ENCODE results near the gene CYP2S1. TPM values are rescaled to one million over a fixed set of nuclear protein-coding genes. Genes with fewer than 3 reads are reported as not detected.

CYP2S1 gene
- total RNA-seq, 8 experiments from 2014 or later, result 0.13 to 2.2 (median 1.00) TPM; not detected in 1

DNA sequence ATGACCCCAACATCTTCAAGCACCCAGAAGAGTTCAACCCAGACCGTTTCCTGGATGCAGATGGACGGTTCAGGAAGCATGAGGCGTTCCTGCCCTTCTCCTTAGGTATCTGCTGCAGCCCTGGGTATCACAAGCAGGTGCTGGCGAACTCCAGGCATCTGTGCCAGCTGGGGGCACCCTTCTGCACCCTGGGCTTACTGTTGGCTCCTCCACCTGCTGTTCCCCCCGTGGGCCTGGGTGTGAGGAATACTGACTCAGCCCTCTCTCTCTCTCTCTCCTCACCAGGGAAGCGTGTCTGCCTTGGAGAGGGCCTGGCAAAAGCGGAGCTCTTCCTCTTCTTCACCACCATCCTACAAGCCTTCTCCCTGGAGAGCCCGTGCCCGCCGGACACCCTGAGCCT is 13.0 kb downstream of the CYP2S1 start:
- Histone ChIP-seq H3K27ac (no peak overlapping the region), H3K4me1 (replicated peaks in 1 of 2) (no peaks in the 10 kb centered on the region), H3K4me3 (no peak overlapping the region)
- ATAC-seq (replicated peaks in 6 of 8), result no peak
- in situ Hi-C loops (cut with MboI; ENCODE audit: low pct_unique_long_range_greater_than_20kb in 2 of 9, low sequenced_read_pairs in 9 of 9, unreplicated experiment in 9 of 9), result loop anchor here in 1 of 9 experiments (10.0 kb wide), 1 partner anchor 49 kb away; no protein-coding TSS in a partner anchor
- 60 to 100% (median 80%) methylated on average over 1 of the region's 10 CpGs; no CpG with 5 or more reads in 7 of the 10 experiments for WGBS, 10 experiments

DNA sequence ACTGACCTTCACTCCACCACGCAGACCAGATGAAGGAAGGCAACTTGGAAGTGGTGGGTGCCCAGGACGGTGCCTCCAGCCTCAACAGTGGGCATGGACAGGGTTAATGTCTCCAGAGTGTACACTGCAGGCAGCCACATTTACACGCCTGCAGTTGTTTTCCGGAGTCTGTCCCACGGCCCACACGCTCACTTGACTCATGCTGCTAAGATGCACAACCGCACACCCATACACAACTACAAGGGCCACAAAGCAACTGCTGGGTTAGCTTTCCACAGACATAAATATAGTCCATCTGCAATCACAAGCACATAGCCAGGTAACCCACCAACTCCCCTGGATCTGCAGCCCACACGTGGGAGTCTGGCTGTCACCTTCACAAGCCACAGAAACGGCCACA is 13.4 kb downstream of the CYP2S1 start:
- 19 to 93% (median 40%) methylated on average over 1 to 6 of the region's 9 CpGs; no CpG with 5 or more reads in 5 of the 10 experiments for WGBS, 10 experiments
- Histone ChIP-seq H3K4me1 (replicated peaks in 1 of 2) (no peaks in the 10 kb centered on the region), H3K4me3 (no peak overlapping the region), H3K27ac (no peak overlapping the region)
- in situ Hi-C loops (cut with MboI; ENCODE audit: low pct_unique_long_range_greater_than_20kb in 2 of 9, low sequenced_read_pairs in 9 of 9, unreplicated experiment in 9 of 9), result loop anchor here in 1 of 9 experiments (10.0 kb wide), 1 partner anchor 48 kb away; no protein-coding TSS in a partner anchor
- no peak for ATAC-seq (replicated peaks in 6 of 8)

DNA sequence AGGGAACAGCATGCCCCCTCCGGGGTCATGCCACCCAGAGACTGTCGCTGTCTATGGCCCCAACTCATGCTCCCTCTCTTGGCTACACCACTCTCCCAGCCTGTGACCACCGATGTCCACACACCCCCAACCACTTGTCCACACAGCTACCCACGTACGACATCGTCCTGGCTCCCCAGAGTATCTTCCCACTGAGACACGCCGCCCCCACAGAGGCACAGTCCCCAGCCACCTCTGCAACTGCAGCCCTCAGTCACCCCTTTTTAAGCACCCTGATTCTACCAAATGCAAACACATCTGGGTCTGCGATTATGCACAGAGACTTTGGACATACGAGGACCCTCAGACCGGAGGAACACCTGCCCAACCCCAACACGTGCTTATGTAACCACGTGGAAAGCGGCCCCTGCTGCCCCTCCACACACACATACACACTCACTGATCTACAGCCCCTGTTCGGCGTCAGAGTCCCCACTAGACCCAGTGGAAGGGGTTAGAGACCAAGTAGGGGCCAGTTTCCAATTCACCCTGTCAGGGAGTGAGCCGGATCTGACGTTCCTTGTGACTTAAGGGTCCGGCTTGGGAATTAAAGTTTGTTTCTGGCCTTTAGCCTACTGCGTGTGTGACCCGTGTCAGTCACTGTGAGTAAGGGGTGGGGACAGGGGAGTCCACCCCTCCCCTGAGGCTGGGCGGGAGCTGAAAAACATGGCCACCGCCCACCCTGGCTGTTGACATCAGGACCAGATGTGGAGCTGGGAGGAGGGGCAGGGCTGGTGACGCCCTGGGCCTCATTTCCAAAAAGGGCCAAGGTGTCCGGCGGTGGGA is 14.1 kb downstream of the CYP2S1 start:
- peak in 3 of 8 experiments; percentile 69 to 92 (median 87) for ATAC-seq (replicated peaks in 6 of 8)

DNA sequence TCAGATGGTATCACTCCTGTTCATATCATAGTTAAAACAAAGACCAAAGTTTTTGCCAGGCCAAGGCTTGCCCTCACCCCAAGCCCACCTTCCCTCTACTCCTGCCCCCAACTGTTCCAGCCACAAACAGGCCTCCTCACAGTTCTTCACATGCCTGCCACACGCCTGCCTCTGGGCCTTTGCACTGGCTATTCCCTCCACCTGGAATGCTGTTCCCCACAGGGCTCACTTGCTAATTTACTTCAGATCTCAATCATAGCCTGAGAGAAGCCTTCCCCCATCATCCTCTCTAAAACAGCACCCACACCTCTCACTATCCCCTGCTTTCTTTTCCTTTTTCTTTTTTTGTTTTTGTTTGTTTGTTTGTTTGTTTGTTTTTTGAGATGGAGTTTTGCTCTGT is 21.1 kb downstream of the CYP2S1 start:
- peaks cover 0 to 12% of the 10 kb centered on the region in 2 donors for H3K4me1 ChIP-seq (replicated peaks in 1 of 2)
- ATAC-seq (replicated peaks in 6 of 8), result no peak
- WGBS, 10 experiments, result 67 to 100% methylated on average over 1 of the region's 1 CpG; no CpG with 5 or more reads in 8 of the 10 experiments
- H3K4me3 ChIP-seq, result no peak overlapping the region
- in situ Hi-C loops (cut with MboI; ENCODE audit: low pct_unique_long_range_greater_than_20kb in 2 of 9, low sequenced_read_pairs in 9 of 9, unreplicated experiment in 9 of 9), result loop anchor here in 1 of 9 experiments (10.0 kb wide), 1 partner anchor 51 kb away; the partner anchor contains the start of gene HNRNPUL1
- no peak overlapping the region for H3K27ac ChIP-seq

More for the DNA sequence above, 14.1 kb downstream of the CYP2S1 start:
- in situ Hi-C loops (cut with MboI; ENCODE audit: low pct_unique_long_range_greater_than_20kb in 2 of 9, low sequenced_read_pairs in 9 of 9, unreplicated experiment in 9 of 9), result loop anchor here in 1 of 9 experiments (10.0 kb wide), 1 partner anchor 48 kb away; no protein-coding TSS in a partner anchor
- H3K4me1 ChIP-seq (replicated peaks in 1 of 2), result no peaks in the 10 kb centered on the region
- 0 to 87% (median 68%) methylated on average over 1 to 5 of the region's 26 CpGs; no CpG with 5 or more reads in 3 of the 10 experiments for whole genome bisulfite sequencing, 10 experiments
- H3K4me3 ChIP-seq, result no peak overlapping the region
- no peak overlapping the region for H3K27ac ChIP-seq

DNA sequence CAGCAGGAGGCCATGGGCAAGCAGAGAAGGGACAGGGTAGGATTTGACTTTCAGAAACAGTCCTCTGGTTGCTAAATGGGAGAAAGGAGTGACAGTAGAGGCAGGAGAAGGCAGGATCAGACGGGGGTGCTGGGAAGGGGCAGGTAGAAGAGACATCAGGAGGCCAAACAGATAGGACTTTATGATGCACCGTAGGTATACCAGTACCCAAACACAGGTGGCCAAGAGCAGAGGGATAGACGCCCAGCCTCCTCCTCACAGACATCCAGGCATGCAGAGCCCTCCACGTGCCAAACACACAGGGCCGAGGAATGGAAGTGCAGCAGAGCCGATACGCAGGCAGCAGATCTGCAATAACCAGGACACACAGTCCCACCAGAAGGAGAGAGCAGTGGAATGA is 24.7 kb downstream of the CYP2S1 start:
- Histone ChIP-seq H3K4me1 (replicated peaks in 1 of 2) (peaks cover 0 to 12% of the 10 kb centered on the region in 2 donors), H3K4me3 (no peak overlapping the region), H3K27ac (no peak overlapping the region)
- WGBS, 10 experiments, result 45 to 92% (median 81%) methylated on average over 1 to 6 of the region's 7 CpGs; no CpG with 5 or more reads in 4 of the 10 experiments
- ATAC-seq (replicated peaks in 6 of 8), result no peak
- in situ Hi-C loops (cut with MboI; ENCODE audit: low pct_unique_long_range_greater_than_20kb in 2 of 9, low sequenced_read_pairs in 9 of 9, unreplicated experiment in 9 of 9), result loop anchor here in 1 of 9 experiments (10.0 kb wide), 1 partner anchor 47 kb away; the partner anchor contains the start of gene HNRNPUL1

DNA sequence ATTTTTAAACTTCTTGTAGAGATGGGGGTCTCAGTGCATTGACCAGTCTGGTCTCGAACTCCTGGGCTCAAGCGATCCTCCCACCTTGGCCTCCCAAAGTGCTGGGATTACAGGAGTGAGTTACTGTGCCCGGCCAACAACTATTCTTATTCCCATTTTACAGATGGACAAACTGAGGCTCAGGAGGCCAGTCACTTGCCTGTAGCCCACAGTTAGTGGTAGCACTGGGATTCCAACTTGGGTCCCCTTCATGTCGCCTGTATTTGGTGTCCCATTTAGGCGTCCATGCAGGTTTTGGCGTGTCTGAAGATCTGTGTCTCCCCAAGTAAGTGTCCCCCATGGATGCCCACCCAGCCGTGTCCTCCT is 25.2 kb downstream of the CYP2S1 start:
- WGBS, 10 experiments, result 92 to 100% (median 100%) methylated on average over 2 to 4 of the region's 7 CpGs; no CpG with 5 or more reads in 7 of the 10 experiments
- in situ Hi-C loops (cut with MboI; ENCODE audit: low pct_unique_long_range_greater_than_20kb in 2 of 9, low sequenced_read_pairs in 9 of 9, unreplicated experiment in 9 of 9), result loop anchor here in 1 of 9 experiments (10.0 kb wide), 1 partner anchor 47 kb away; the partner anchor contains the start of gene HNRNPUL1
- Histone ChIP-seq H3K4me3 (peak overlapping the region in 1 of 5 donors; percentile 31), H3K27ac (no peak overlapping the region), H3K4me1 (replicated peaks in 1 of 2) (peaks cover 0 to 12% of the 10 kb centered on the region in 2 donors)
- no peak for ATAC-seq (replicated peaks in 6 of 8)

DNA sequence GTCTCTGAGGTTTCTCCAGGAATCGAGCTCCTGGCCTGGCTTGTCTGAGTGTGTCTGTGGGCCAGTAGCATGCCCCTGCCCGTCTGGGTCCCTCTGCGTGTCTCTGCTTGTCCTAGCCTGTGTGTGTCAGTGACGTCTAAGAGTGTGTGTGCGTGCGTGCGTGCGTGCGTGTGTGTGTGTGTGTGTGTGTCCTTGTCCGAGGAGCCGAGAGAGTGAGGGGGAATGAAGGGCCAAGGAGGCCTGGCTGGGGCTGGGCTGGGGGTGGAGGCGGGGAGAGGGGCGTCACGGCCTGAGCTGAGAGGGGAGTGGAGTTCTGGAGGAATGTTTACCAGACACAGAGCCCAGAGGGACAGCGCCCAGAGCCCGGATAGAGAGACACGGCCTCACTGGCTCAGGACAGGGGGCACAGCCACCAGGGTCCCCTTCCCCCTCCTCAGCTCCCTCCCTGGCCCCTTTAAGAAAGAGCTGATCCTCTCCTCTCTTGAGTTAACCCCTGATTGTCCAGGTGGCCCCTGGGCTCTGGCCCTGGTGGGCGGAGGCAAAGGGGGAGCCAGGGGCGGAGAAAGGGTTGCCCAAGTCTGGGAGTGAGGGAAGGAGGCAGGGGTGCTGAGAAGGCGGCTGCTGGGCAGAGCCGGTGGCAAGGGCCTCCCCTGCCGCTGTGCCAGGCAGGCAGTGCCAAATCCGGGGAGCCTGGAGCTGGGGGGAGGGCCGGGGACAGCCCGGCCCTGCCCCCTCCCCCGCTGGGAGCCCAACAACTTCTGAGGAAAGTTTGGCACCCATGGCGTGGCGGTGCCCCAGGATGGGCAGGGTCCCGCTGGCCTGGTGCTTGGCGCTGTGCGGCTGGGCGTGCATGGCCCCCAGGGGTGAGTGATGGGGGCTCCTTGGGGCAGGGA is 25.8 kb downstream of the CYP2S1 start, which contains the start of gene AXL:
Gene AXL, plus strand, starts transcription at position 609 of the 893 bp plus-strand sequence. Its CDS starts 170 bp downstream, at position 779.
- in situ Hi-C loops (cut with MboI; ENCODE audit: low pct_unique_long_range_greater_than_20kb in 2 of 9, low sequenced_read_pairs in 9 of 9, unreplicated experiment in 9 of 9), result loop anchor here in 1 of 9 experiments (10.0 kb wide), 1 partner anchor 46 kb away; the partner anchor contains the start of gene HNRNPUL1
- Histone ChIP-seq H3K4me3 (peak within 1 kb of the TSS in 4 of 5 donors; percentile 10 to 31 (median 25)), H3K27ac (no peak within 1 kb of the TSS), H3K4me1 (replicated peaks in 1 of 2) (peaks cover 0 to 12% of the 10 kb centered on the region in 2 donors)
- ATAC-seq (replicated peaks in 6 of 8), result peak; percentile 54 to 84 (median 76)
- WGBS, 10 experiments, result 0 to 7% (median 2%) methylated on average over 1 to 7 of the region's 32 CpGs; no CpG with 5 or more reads in 7 of the 10 experiments

DNA sequence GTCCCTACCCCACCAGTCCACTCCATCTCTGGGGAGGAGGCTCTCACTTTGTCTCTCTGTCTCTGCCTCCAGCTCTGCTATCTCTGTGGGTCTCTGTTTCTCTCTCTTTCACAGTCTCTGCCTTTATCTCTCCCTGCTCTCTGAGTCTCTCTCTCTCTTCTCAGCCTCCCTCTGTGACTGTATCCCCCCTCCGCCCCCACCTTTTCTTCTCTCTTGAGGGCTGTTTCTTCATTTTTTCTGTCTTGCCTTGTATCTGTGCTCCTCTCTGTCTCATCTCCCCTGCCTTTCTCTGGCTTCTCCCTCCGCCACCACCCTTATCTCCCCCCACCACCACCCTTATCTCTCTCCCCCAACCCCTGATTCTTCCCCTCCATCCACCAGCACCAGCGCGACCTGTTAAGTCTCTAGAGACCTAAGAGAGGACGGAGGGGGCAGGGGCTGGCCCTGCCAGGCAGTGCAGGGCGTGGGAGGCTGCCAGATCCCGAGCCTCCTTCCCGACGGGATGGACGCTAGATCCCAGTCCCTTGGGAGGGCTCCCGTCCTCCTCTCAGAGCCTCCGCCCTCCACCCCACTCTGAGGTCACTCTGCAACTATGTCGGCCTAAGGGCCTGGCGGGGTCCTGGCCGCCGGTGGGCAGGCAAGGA is 27.0 kb downstream of the CYP2S1 start:
- peaks cover 0 to 12% of the 10 kb centered on the region in 2 donors for H3K4me1 ChIP-seq (replicated peaks in 1 of 2)
- H3K4me3 ChIP-seq, result peak overlapping the region in 2 of 5 donors; percentile 28 to 31
- in situ Hi-C loops (cut with MboI; ENCODE audit: low pct_unique_long_range_greater_than_20kb in 2 of 9, low sequenced_read_pairs in 9 of 9, unreplicated experiment in 9 of 9), result loop anchor here in 1 of 9 experiments (10.0 kb wide), 1 partner anchor 45 kb away; the partner anchor contains the start of gene HNRNPUL1
- ATAC-seq (replicated peaks in 6 of 8), result peak in 3 of 8 experiments; percentile 8 to 36 (median 36)
- no CpG with 5 or more reads among the region's 16 CpGs for WGBS, 10 experiments
- H3K27ac ChIP-seq, result no peak overlapping the region

DNA sequence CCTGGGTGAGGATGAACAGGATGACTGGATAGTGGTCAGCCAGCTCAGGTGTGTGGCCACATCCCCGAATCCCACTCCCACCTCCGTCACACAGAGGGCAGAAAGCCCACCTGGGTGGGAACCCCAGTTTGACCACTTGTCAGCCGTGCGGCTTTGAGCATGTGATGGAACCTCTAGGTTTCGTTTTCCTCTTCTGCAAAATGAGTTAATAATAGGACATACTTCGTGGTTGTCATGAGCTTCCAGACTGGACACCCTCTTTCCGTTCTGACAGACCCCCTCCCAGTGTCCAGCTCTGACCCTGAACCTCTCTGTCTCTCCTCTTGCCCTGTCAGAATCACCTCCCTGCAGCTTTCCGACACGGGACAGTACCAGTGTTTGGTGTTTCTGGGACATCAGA is 27.8 kb downstream of the CYP2S1 start:
- no peak overlapping the region for H3K27ac ChIP-seq
- peaks cover 3 to 19% of the 10 kb centered on the region in 2 donors for H3K4me1 ChIP-seq (replicated peaks in 1 of 2)
- H3K4me3 ChIP-seq, result no peak overlapping the region
- WGBS, 10 experiments, result 6 to 100% (median 70%) methylated on average over 1 to 9 of the region's 9 CpGs; no CpG with 5 or more reads in 4 of the 10 experiments
- ATAC-seq (replicated peaks in 6 of 8), result no peak
- in situ Hi-C loops (cut with MboI; ENCODE audit: low pct_unique_long_range_greater_than_20kb in 2 of 9, low sequenced_read_pairs in 9 of 9, unreplicated experiment in 9 of 9), result no loop called here

DNA sequence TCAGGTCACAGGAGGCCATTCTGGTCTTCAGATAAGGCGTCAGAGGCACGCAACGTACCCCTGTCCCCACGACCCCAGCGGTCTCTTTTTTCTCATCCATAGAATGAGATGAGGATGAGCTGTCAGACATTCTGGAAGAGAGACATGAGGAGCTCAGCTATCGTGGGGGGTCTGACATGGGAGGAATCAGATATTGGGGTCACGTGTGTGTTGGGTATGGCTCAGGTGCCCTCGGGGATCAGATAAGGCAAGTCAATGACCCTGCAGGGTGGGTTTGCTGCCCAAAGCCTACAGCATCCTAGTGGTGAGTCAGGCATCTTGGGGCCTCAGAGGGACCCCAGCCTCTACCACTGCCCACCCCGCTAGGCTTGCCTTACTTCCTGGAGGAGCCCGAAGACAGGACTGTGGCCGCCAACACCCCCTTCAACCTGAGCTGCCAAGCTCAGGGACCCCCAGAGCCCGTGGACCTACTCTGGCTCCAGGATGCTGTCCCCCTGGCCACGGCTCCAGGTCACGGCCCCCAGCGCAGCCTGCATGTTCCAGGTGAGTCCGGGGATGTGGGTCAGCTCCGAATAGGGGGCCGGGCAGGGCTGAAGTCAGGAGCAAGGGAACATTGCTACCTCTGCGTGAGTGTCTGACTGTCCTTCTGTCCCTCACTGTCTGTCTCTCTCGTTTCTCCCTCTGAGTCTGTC is 28.6 kb downstream of the CYP2S1 start:
- no peak overlapping the region for H3K4me3 ChIP-seq
- ATAC-seq (replicated peaks in 6 of 8), result no peak
- in situ Hi-C loops (cut with MboI; ENCODE audit: low pct_unique_long_range_greater_than_20kb in 2 of 9, low sequenced_read_pairs in 9 of 9, unreplicated experiment in 9 of 9), result no loop called here
- H3K4me1 ChIP-seq (replicated peaks in 1 of 2), result peaks cover 7 to 24% of the 10 kb centered on the region in 2 donors
- no peak overlapping the region for H3K27ac ChIP-seq
- 40 to 100% (median 82%) methylated on average over 1 to 9 of the region's 20 CpGs; no CpG with 5 or more reads in 2 of the 10 experiments for WGBS, 10 experiments

DNA sequence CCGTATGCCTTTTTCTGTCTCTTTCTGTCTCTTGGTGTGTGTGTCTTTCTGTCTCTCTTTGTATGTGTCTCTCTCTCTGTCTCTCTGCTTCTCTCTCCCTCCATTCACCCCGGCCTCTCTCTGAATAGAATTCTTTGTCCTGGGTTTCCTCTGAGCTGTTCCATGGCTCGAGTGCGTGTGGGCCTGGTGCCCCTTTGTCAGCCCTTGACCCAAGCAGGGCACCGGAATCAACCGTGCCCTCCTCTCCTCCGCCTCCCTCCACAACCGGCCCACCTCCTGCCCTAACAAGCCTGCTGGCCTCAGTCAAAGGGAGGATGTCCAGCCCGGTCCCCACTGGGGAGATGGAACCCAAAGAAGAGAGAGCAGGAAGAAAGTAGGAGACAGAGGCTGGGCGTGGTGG is 29.2 kb downstream of the CYP2S1 start:
- H3K4me1 ChIP-seq (replicated peaks in 1 of 2), result peaks cover 7 to 22% of the 10 kb centered on the region in 2 donors
- no peak for ATAC-seq (replicated peaks in 6 of 8)
- no peak overlapping the region for H3K27ac ChIP-seq
- WGBS, 10 experiments, result 50 to 100% (median 78%) methylated on average over 2 to 8 of the region's 10 CpGs; no CpG with 5 or more reads in 2 of the 10 experiments
- in situ Hi-C loops (cut with MboI; ENCODE audit: low pct_unique_long_range_greater_than_20kb in 2 of 9, low sequenced_read_pairs in 9 of 9, unreplicated experiment in 9 of 9), result no loop called here
- no peak overlapping the region for H3K4me3 ChIP-seq

All from motor neuron (in vitro differentiated cells).